Psoas muscle (tissue), 8 donors: ENCODE measurements around the gene CTIF. TPM values are rescaled to one million over a fixed set of nuclear protein-coding genes. Genes with fewer than 3 reads are reported as not detected.

Experiments
- ATAC-seq, 4 donors: fragments of 200-7000 bp; cut with Tn5 transposase; one replicate each; pipeline ENCODE4 v1.9.1; 2020; ENCODE audit warnings: moderate library complexity in 3 of 4, mild to moderate bottlenecking in 2 of 4
- DNase-seq, 2 donors: peaks; one replicate each; pipeline ENCODE4 v3.0.0-alpha.2; 2020
- H3K27ac ChIP-seq: fragments of 200-600 bp; one replicate; pipeline ENCODE4 v1.8.0; 2022
- H3K27me3 ChIP-seq, 3 donors: fragments of 200-600 bp in 1 of 3; one replicate each; pipeline versions ENCODE4 v1.6.1 to v1.8.0; 2013 to 2022; ENCODE audit warnings: low read length in 2 of 3, mild to moderate bottlenecking in 2 of 3, moderate library complexity in 1 of 3; ENCODE audit not compliant: insufficient read depth in 3 of 3
- H3K36me3 ChIP-seq, 2 donors: fragments of 200-600 bp in 1 of 2; one replicate each; pipeline versions ENCODE4 v1.6.1 to v1.8.0; 2013 to 2022; ENCODE audit warnings: low read depth in 1 of 2, mild to moderate bottlenecking in 1 of 2, moderate library complexity in 1 of 2; ENCODE audit not compliant: insufficient read depth in 1 of 2
- H3K4me1 ChIP-seq: fragments of 200-600 bp; one replicate; pipeline ENCODE4 v1.8.0; 2022
- H3K4me3 ChIP-seq: fragments of 200-600 bp; one replicate; pipeline ENCODE4 v1.8.0; 2022; ENCODE audit warnings: mild to moderate bottlenecking
- H3K9me3 ChIP-seq: fragments of 200-600 bp; one replicate; pipeline ENCODE4 v1.8.0; 2022
- CTCF ChIP-seq: fragments of 200-600 bp; IDR thresholded peaks from one replicate; pipeline ENCODE4 v1.8.0; 2022; ENCODE audit warnings: antibody characterized with exemption
- WGBS, 3 donors: extraction: QIAGEN DNeasy Blood & Tissue Kit; methylation state at CpG; one replicate each; pipeline versions ENCODE4 v1.1.6 to v1.1.7; 2013; 5-methylcytosine and 5-hydroxymethylcytosine counted together
- intact Hi-C, 2 donors: fragments of 100-400 bp; cut with DNase I; formaldehyde crosslinking; loops; one replicate each; pipeline versions ENCODE4 v1.11.0 to v1.14.2; 2022
- polyA plus RNA-seq, 3 donors: library from polyadenylated mRNA; stranded (reverse); fragments of 200-250 nt; gene quantifications; one replicate each; pipeline ENCODE4 v1.2.3, GENCODE V29; 2013
- total RNA-seq, 4 donors: library from RNA; stranded (reverse); fragmentation: NEBNext Ultra II Directional in 2 of 4; extraction: Animal tissue kit (Norgen Biotek cat#: 25700) in 2 of 4; gene quantifications; one replicate each; pipeline versions ENCODE4 v1.2.1 to v1.2.4, GENCODE V29; 2021 to 2023
- donor health status: healthy with polysubstance abuse.
- donor health status: DM: no; HTN: no; CAD: no; lungs with moderate emphysema.
- donor health status: Bipolar disorder and iron deficiency.
- donor health status: healthy.
- donor health status: DM: yes; HTN: yes; CAD: no.
- donor health status: DM: no; HTN: no; CAD: no.
- donor health status: DM: no; HTN: no; CAD: no.
- donor health status: DM: yes; HTN: yes; CAD: no.

Gene CTIF
- total and polyA plus RNA-seq, 7 donors: 11.3 to 40.5 (median 26.9) TPM

GRCh38 chr18:48575301-48575657 is 36.4 kb downstream of the CTIF start:
- ATAC-seq (no peak), DNase-seq (no peak)
- intact Hi-C loops: no loop called here
- Histone ChIP-seq H3K27me3 (no peaks in the 10 kb centered on the region), H3K36me3 (no peaks in the 10 kb centered on the region), H3K4me3 (no peak overlapping the region), H3K4me1 (no peaks in the 10 kb centered on the region), H3K9me3 (no peaks in the 10 kb centered on the region), H3K27ac (no peak overlapping the region)
- TF ChIP-seq CTCF: no peak
- 47 to 66% (median 52%) methylated on average over 8 of the region's 8 CpGs for WGBS, 3 donors

GRCh38 chr18:48575658-48576456 is 37.0 kb downstream of the CTIF start:
- DNase-seq: no peak
- intact Hi-C loops: no loop called here
- no peaks in the 10 kb centered on the region for H3K27me3 ChIP-seq
- H3K27ac ChIP-seq: no peak overlapping the region
- no peak for ATAC-seq
- no peaks in the 10 kb centered on the region for H3K4me1 ChIP-seq
- no peak for TF ChIP-seq CTCF
- no peaks in the 10 kb centered on the region for H3K36me3 ChIP-seq
- no peaks in the 10 kb centered on the region for H3K9me3 ChIP-seq
- WGBS, 3 donors: 71 to 87% (median 78%) methylated on average over 24 of the region's 24 CpGs
- no peak overlapping the region for H3K4me3 ChIP-seq

- Histone ChIP-seq H3K27ac (no peak overlapping the region), H3K36me3 (no peaks in the 10 kb centered on the region), H3K4me3 (no peak overlapping the region), H3K9me3 (no peaks in the 10 kb centered on the region), H3K27me3 (no peaks in the 10 kb centered on the region), H3K4me1 (peaks cover 1% of the 10 kb centered on the region)
- DNase-seq: no peak
- no peak for ATAC-seq
- intact Hi-C loops: no loop called here
- 75 to 91% (median 78%) methylated on average over 11 of the region's 11 CpGs for WGBS, 3 donors
- no peak for TF ChIP-seq CTCF
Observed at GRCh38 chr18:48576457-48576771, 37.6 kb downstream of the CTIF start.

- Histone ChIP-seq H3K4me3 (no peak overlapping the region), H3K27me3 (no peaks in the 10 kb centered on the region), H3K27ac (no peak overlapping the region), H3K4me1 (peaks cover 3% of the 10 kb centered on the region), H3K36me3 (no peaks in the 10 kb centered on the region), H3K9me3 (no peaks in the 10 kb centered on the region)
- no peak for TF ChIP-seq CTCF
- intact Hi-C loops: no loop called here
- 97 to 100% (median 98%) methylated on average over 5 of the region's 5 CpGs for WGBS, 3 donors
- DNase-seq (no peak), ATAC-seq (no peak)
Observed at GRCh38 chr18:48577478-48578190, 38.8 kb downstream of the CTIF start.
